Esophagus muscularis mucosa (tissue), 4 donors: ENCODE data around the gene SIVA1. TPM values are rescaled to one million over a fixed set of nuclear protein-coding genes. Genes with fewer than 3 reads are reported as not detected.
A peak's percentile ranks its signal among the peaks of the same experiment; 100 is the strongest.

Experiments used
- DNase-seq: peaks from one replicate; pipeline ENCODE4 v3.0.0-alpha.2; 2017; ENCODE audit errors: extremely low spot score
- H3K27ac ChIP-seq, 4 donors: fragments of 200-600 bp; sonication (generic); replicated peaks in 1 of 4; 1 replicate in 3 of 4; 2 replicates in 1 of 4; pipeline ENCODE4 v1.5.1; 2016 to 2019; ENCODE audit warnings: mild to moderate bottlenecking in 1 of 4
- H3K27me3 ChIP-seq, 4 donors: fragments of 200-600 bp; sonication (generic); one replicate each; pipeline versions ENCODE4 v1.5.1 to v1.6.0; 2016 to 2019
- H3K36me3 ChIP-seq, 4 donors: fragments of 200-600 bp; sonication (generic); one replicate each; pipeline ENCODE4 v1.5.1; 2016 to 2019
- H3K4me1 ChIP-seq, 4 donors: fragments of 200-600 bp; sonication (generic); one replicate each; pipeline ENCODE4 v1.5.1; 2016 to 2019
- H3K4me3 ChIP-seq, 4 donors: fragments of 200-600 bp; sonication (generic); 1 replicate in 2 of 4; 2 replicates in 2 of 4; pipeline ENCODE4 v1.5.1; 2016 to 2019; ENCODE audit warnings: mild to moderate bottlenecking in 4 of 4, moderate library complexity in 1 of 4
- H3K9me3 ChIP-seq, 4 donors: fragments of 200-600 bp; sonication (generic); 1 replicate in 3 of 4; 2 replicates in 1 of 4; pipeline ENCODE4 v1.5.1; 2016 to 2019
- CTCF ChIP-seq, 3 experiments: fragments of 200-600 bp in 2 of 3; fragments of 450-650 bp in 1 of 3; sonication (generic) in 2 of 3; IDR thresholded peaks; one replicate each; pipeline ENCODE4 v1.5.1; 2017 to 2019; ENCODE audit warnings: antibody characterized with exemption in 3 of 3, mild to moderate bottlenecking in 2 of 3, moderate library complexity in 1 of 3
- EP300 ChIP-seq: sonication (generic); formaldehyde crosslinking; IDR thresholded peaks from one replicate; pipeline ENCODE4 v1.6.1; 2017; ENCODE audit warnings: antibody characterized with exemption
- POLR2A ChIP-seq: fragments of 450-650 bp; IDR thresholded peaks from one replicate; pipeline ENCODE4 v1.6.1; 2017; ENCODE audit warnings: antibody characterized with exemption, moderate library complexity, mild to moderate bottlenecking, low read depth
- POLR2AphosphoS5 ChIP-seq, 2 donors: sonication (generic); formaldehyde crosslinking; IDR thresholded peaks; one replicate each; pipeline ENCODE4 v1.6.1; 2017; ENCODE audit warnings: antibody characterized with exemption in 2 of 2
- WGBS: methylation state at CpG from one replicate; pipeline ENCODE4 v1.1.5; 2018; 5-methylcytosine and 5-hydroxymethylcytosine counted together
- intact Hi-C: fragments of 100-400 bp; cut with DNase I; formaldehyde crosslinking; loops from one replicate; pipeline ENCODE4 v1.15.1; 2023
- total RNA-seq, 4 donors: library from RNA; depleted of rRNA; stranded (reverse); fragments of >200 nt; gene quantifications; one replicate each; pipeline versions ENCODE4 v1.1.0 to v1.2.1, GENCODE V29; 2016

Gene SIVA1
- total RNA-seq, 4 donors from 2014 or later = 207 to 324 (median 290) TPM

DNA sequence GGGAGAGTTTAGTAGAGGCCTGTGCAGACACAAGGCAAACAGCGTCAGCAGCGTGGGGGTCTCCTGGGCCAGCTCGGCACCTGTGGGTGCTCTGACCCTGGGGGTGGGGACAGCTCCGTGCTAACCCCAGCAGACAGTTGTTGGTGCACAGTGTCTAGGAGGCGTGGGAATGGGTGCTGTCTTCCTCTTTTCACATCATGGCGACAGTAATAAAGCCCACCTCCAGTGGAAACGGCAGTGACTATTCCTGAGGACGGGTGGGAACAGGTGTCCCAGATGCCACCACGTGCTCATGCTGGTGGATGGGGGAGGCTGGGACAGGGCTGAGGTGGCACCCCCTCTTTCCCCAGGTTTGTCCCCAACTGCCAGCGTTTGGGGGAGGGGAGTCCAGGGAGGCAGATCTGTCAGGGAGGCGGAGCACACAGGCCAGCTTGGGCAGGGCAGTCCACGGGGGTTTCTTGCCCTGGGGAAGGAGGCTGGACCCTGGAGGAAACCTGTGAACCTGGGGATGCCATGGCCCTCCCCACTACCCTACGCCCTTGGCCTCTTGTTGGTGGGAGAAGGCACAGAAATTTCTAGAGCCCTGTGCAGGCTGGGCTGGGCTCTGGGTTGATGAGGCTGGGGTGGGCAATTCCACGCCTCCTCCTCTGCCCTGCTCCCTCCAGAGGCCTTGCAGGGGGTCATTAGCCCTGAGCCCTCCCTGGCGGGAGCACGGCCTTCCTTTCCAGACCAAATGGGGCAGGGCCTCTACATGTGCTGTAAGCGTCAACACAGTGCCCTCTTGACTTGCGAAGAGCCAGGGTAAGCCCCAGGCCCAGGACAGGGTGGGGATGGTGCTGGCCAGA, 51.8 kb downstream of the SIVA1 start:
- 85% methylated on average over 9 of the region's 18 CpGs for WGBS
- TF ChIP-seq EP300 (no peak), CTCF (IDR thresholded peaks at IDR 0.05) (no peak), POLR2A (no peak), POLR2AphosphoS5 (IDR thresholded peaks at IDR 0.05) (no peak)
- no peaks in the 10 kb centered on the region for H3K36me3 ChIP-seq
- peaks cover 32 to 57% (median 46%) of the 10 kb centered on the region in 4 donors for H3K4me1 ChIP-seq
- H3K27me3 ChIP-seq = no peaks in the 10 kb centered on the region
- H3K4me3 ChIP-seq = no peak overlapping the region
- intact Hi-C loops = no loop called here
- no peaks in the 10 kb centered on the region for H3K9me3 ChIP-seq
- H3K27ac ChIP-seq = peak overlapping the region in 1 of 4 donors; percentile 48
- no peak for DNase-seq

DNA sequence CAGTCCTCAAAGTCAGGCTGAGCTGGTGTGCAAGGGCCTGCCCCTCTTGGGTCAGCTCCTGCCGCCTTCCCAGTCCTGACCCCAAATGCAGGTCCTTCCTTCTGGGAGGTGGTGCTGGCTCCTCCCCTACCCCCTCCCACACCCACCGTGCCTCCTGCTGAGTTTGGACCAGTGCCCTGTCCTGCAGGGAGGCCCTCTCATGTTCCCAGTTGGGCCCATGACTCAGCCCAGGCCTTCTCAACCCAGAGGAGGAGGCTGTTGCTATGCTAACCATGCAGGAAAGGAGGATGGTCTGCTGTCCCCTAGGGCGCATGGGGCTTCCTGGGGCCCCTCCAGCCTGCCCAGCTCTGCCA, 52.4 kb downstream of the SIVA1 start:
- Histone ChIP-seq H3K4me1 (peaks cover 27 to 52% (median 41%) of the 10 kb centered on the region in 4 donors), H3K27ac (peak overlapping the region in 1 of 4 donors; percentile 48), H3K36me3 (no peaks in the 10 kb centered on the region), H3K4me3 (no peak overlapping the region), H3K9me3 (no peaks in the 10 kb centered on the region), H3K27me3 (no peaks in the 10 kb centered on the region)
- no peak for DNase-seq
- intact Hi-C loops = no loop called here
- WGBS = 25% methylated on average over 2 of the region's 3 CpGs
- TF ChIP-seq CTCF (IDR thresholded peaks at IDR 0.05) = no peak
- TF ChIP-seq POLR2AphosphoS5 (IDR thresholded peaks at IDR 0.05) = no peak

- TF ChIP-seq EP300 (no peak), CTCF (IDR thresholded peaks at IDR 0.05) (no peak), POLR2A (no peak), POLR2AphosphoS5 (IDR thresholded peaks at IDR 0.05) (no peak)
- no peak overlapping the region for H3K4me3 ChIP-seq
- intact Hi-C loops = no loop called here
- H3K27ac ChIP-seq = peak overlapping the region in 1 of 4 donors; percentile 48
- no peaks in the 10 kb centered on the region for H3K9me3 ChIP-seq
- WGBS = 82% methylated on average over 14 of the region's 14 CpGs
- no peaks in the 10 kb centered on the region for H3K27me3 ChIP-seq
- no peak for DNase-seq
- H3K36me3 ChIP-seq = no peaks in the 10 kb centered on the region
- peaks cover 25 to 49% (median 39%) of the 10 kb centered on the region in 4 donors for H3K4me1 ChIP-seq
Measured at GRCh38 chr14:104805941-104806624, 53.1 kb downstream of the SIVA1 start.

DNA sequence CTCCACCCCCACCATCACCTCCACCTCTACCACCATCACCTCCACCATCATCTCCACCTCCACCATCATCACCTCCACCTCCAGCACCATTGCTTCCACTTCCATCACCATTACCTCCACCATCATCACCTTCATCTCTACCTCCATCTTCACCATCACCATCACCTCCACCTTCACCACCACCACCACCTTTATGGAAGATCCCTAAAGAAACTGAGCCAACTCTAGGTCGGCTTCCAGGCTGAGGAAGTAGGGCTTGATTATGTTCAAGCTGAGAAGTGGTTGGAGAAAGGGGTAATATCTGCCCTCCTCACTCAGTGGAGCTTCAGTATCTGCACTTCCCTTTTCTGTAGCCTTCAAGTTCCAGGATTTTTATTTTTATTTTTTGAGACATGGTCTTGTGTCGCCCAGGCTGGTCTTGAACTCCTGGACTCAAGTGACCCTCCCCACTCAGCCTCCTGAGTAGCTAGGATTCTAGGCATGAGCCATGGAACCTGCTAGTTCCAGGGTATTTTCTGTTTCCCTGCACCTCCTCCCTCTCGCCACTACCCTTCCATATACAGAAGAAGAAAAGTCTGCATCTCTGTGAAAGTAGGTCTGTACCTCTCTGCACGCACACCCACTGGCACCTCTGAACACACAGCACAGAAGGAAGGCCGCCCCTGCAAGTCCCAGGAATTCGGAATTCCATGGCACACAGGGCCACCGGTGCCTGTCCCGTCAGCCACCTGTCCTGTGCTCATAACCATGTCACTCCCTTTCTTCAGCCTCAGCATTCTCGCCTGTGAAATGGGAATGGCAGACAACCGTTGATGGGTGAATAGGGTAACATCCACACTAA, 53.9 kb downstream of the SIVA1 start:
- TF ChIP-seq POLR2A (no peak), CTCF (IDR thresholded peaks at IDR 0.05) (no peak), EP300 (no peak), POLR2AphosphoS5 (IDR thresholded peaks at IDR 0.05) (no peak)
- Histone ChIP-seq H3K4me3 (no peak overlapping the region), H3K27me3 (no peaks in the 10 kb centered on the region), H3K4me1 (peaks cover 18 to 42% (median 31%) of the 10 kb centered on the region in 4 donors), H3K9me3 (no peaks in the 10 kb centered on the region), H3K36me3 (no peaks in the 10 kb centered on the region), H3K27ac (no peak overlapping the region)
- 95% methylated on average over 10 of the region's 10 CpGs for WGBS
- no peak for DNase-seq
- intact Hi-C loops = no loop called here
